HEK293 (cell line): ENCODE results near the gene SAE1.

Experiments
- CTCF ChIA-PET: fragments of 350-600 bp; formaldehyde crosslinking; extraction: SDS; loops from one replicate; lab custom pipeline; 2021; ENCODE audit warnings: antibody characterized with exemption; lab: Yijun Ruan, JAX
- POLR2A ChIA-PET: fragments of 300-600 bp; formaldehyde crosslinking; extraction: SDS; loops from one replicate; lab custom pipeline; 2020; ENCODE audit warnings: antibody characterized with exemption, inconsistent platforms; lab: Yijun Ruan, JAX
- H3K27ac ChIP-seq: fragments of 200-500 bp; sonication (Bioruptor generic); 2 replicates; pipeline ENCODE4 v1.5.1; 2014; ENCODE audit warnings: low read depth, low read length, control low read depth, inconsistent platforms; ENCODE audit errors: extremely low read depth
- H3K36me3 ChIP-seq, 2 experiments: fragments of 200-500 bp in 1 of 2; sonication (Bioruptor generic) in 1 of 2; 1 replicate in 1 of 2; 2 replicates in 1 of 2; pipeline ENCODE4 v1.5.1; 2014 to 2017; ENCODE audit warnings: inconsistent platforms in 2 of 2, low read length in 2 of 2; ENCODE audit not compliant: control insufficient read depth in 2 of 2, insufficient read depth in 1 of 2
- H3K4me1 ChIP-seq: fragments of 200-500 bp; sonication (Bioruptor generic); 2 replicates; pipeline ENCODE4 v1.5.1; 2014; ENCODE audit warnings: mild to moderate bottlenecking, low read length, inconsistent platforms; ENCODE audit not compliant: control insufficient read depth, insufficient read depth
- H3K4me3 ChIP-seq: 2 replicates; pipeline ENCODE4 v1.5.1; 2011; ENCODE audit warnings: low read depth, mild to moderate bottlenecking, control low read depth, low read length, moderate library complexity
- H3K9me3 ChIP-seq: fragments of 200-500 bp; sonication (Bioruptor generic); 2 replicates; pipeline ENCODE4 v1.5.1; 2014; ENCODE audit warnings: low read depth, low read length, inconsistent platforms; ENCODE audit not compliant: control insufficient read depth, insufficient read depth
- GLIS2 ChIP-seq: fragments of 450-650 bp; formaldehyde crosslinking; IDR thresholded peaks from 2 replicates; pipeline ENCODE4 v1.5.1; 2016; ENCODE audit warnings: missing biosample characterization, missing genetic modification characterization
- HIC1 ChIP-seq: fragments of 450-650 bp; formaldehyde crosslinking; IDR thresholded peaks from 2 replicates; pipeline ENCODE4 v1.5.1; 2016; ENCODE audit warnings: missing biosample characterization, missing genetic modification characterization
- KLF10 ChIP-seq: fragments of 450-650 bp; IDR thresholded peaks from 2 replicates; pipeline ENCODE4 v1.5.1; 2018; ENCODE audit warnings: missing biosample characterization, mild to moderate bottlenecking, missing genetic modification characterization
- PRDM10 ChIP-seq: fragments of 450-650 bp; formaldehyde crosslinking; IDR thresholded peaks from 2 replicates; pipeline ENCODE4 v1.5.1; 2016; ENCODE audit warnings: missing biosample characterization, missing genetic modification characterization
- ZFP3 ChIP-seq: fragments of 450-650 bp; formaldehyde crosslinking; IDR thresholded peaks from 2 replicates; pipeline ENCODE4 v1.5.1; 2016; ENCODE audit warnings: low read depth, missing biosample characterization, missing genetic modification characterization
- ZNF449 ChIP-seq: fragments of 450-650 bp; formaldehyde crosslinking; IDR thresholded peaks from 2 replicates; pipeline ENCODE4 v1.5.1; 2017; ENCODE audit warnings: missing biosample characterization, mild to moderate bottlenecking, missing genetic modification characterization, moderate library complexity
- ZNF514 ChIP-seq: fragments of 450-650 bp; formaldehyde crosslinking; IDR thresholded peaks from 2 replicates; pipeline ENCODE4 v1.5.1; 2016; ENCODE audit warnings: missing biosample characterization, missing genetic modification characterization
- ZNF521 ChIP-seq: fragments of 450-650 bp; formaldehyde crosslinking; IDR thresholded peaks from 2 replicates; pipeline ENCODE4 v1.5.1; 2017; ENCODE audit warnings: missing biosample characterization, mild to moderate bottlenecking, missing genetic modification characterization
- ZNF624 ChIP-seq: fragments of 450-650 bp; formaldehyde crosslinking; IDR thresholded peaks from 2 replicates; pipeline ENCODE4 v1.5.1; 2017; ENCODE audit warnings: missing biosample characterization, missing genetic modification characterization
- ZNF707 ChIP-seq: fragments of 450-650 bp; formaldehyde crosslinking; IDR thresholded peaks from 2 replicates; pipeline ENCODE4 v1.5.1; 2016; ENCODE audit warnings: missing biosample characterization, missing genetic modification characterization
- TF ChIP-seq, protein P1 (sequence below): fragments of 450-650 bp; IDR thresholded peaks from 2 replicates; pipeline ENCODE4 v1.5.1; 2018; ENCODE audit warnings: missing biosample characterization, missing genetic modification characterization
- TF ChIP-seq, protein P2 (sequence below): fragments of 450-650 bp; formaldehyde crosslinking; IDR thresholded peaks from 2 replicates; pipeline ENCODE4 v1.5.1; 2016; ENCODE audit warnings: missing biosample characterization, missing genetic modification characterization

Gene SAE1

DNA sequence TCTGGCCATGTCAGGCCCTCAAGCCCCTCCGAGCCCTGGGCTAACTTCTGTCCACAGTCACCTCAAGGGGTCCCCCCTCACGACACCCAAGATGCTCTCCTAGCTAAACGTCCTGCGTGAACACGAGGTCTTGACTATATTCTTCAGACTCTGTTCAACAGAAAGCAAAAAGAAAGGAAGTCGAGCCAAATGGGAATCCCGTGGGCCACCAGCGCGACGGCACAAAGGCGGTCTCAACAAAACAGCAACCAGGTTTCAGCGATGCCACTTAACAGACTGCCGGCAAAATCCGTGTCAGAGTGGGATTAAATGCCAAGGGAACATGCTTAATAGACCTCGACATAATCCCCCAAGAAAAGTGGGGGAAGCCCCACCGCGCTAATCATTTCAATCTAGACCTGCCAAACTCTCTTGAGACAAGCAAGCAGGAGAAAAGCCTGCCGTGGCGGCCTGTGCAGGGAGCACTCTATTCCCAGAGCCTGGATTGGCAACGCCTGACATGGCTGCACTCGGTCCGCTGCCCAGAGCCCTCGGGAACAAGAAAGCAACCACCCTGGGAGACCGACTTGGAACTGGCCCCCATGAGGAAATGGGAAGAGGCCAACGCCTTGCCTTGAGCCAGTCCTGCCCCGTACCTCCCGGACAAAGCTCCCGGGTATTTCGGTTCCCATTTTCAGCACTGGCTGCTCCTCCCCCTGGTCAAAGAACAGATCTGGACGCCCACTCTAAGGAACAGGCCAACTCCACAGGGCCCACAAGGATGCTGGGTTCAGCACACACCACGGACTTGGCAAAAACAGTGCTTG lies 33.0 kb upstream of the SAE1 start:
- CTCF ChIA-PET, result interaction anchor here (1.3 to 1.6 kb wide), 3 partner anchors 18 to 106 kb away, joined by 3 to 5 read pairs (median 4); no protein-coding TSS in a partner anchor

GRCh38 chr19:47098608-47099007 lies 32.0 kb upstream of the SAE1 start:
- POLR2A ChIA-PET, result interaction anchor here (0.7 to 2.4 kb wide), 4 partner anchors 9 to 310 kb away, joined by 3 to 11 read pairs (median 5); partner anchors contain the start of genes SLC1A5 and ZC3H4
- Histone ChIP-seq H3K4me3 (no peak overlapping the region), H3K36me3 (peaks cover 13 to 49% of the 10 kb centered on the region in 2 experiments), H3K9me3 (no peaks in the 10 kb centered on the region), H3K4me1 (no peaks in the 10 kb centered on the region), H3K27ac (no peak overlapping the region)
- TF ChIP-seq ZNF514 (tag by site-specific recombination) (no peak), PRDM10 (tag by site-specific recombination) (peak; percentile 81)
- CTCF ChIA-PET, result interaction anchor here (0.6 to 1.6 kb wide), 8 partner anchors 11 to 364 kb away, joined by 3 to 8 read pairs (median 4); partner anchors contain the start of gene ZC3H4

More for the DNA sequence above, 33.0 kb upstream of the SAE1 start:
- Histone ChIP-seq H3K4me1 (no peaks in the 10 kb centered on the region), H3K27ac (no peak overlapping the region; the same call in 1 of the 2 replicates), H3K9me3 (no peaks in the 10 kb centered on the region), H3K4me3 (no peak overlapping the region), H3K36me3 (peaks cover 23 to 58% of the 10 kb centered on the region in 2 experiments)
- peak; percentile 8; the same call in 1 of the 2 replicates for TF ChIP-seq PRDM10 (tag by site-specific recombination)
- no peak for TF ChIP-seq ZNF521 (tag by site-specific recombination)
- no peak for TF ChIP-seq ZNF707
- POLR2A ChIA-PET, result interaction anchor here (0.7 to 2.4 kb wide), 3 partner anchors 16 to 309 kb away, joined by 3 to 11 read pairs (median 4); partner anchors contain the start of genes SLC1A5 and ZC3H4

- Histone ChIP-seq H3K36me3 (peaks cover 11 to 44% of the 10 kb centered on the region in 2 experiments), H3K27ac (no peak overlapping the region), H3K4me1 (no peaks in the 10 kb centered on the region), H3K9me3 (no peaks in the 10 kb centered on the region), H3K4me3 (no peak overlapping the region)
- ChIA-PET CTCF (interaction anchor here (0.5 to 1.4 kb wide), 6 partner anchors 9 to 87 kb away, joined by 3 to 8 read pairs (median 4); partner anchors contain the start of gene ZC3H4), POLR2A (interaction anchor here (0.6 to 2.4 kb wide), 3 partner anchors 12 to 146 kb away, joined by 6 to 11 read pairs (median 7); partner anchors contain the start of gene ZC3H4)
- TF ChIP-seq, protein P1, sequence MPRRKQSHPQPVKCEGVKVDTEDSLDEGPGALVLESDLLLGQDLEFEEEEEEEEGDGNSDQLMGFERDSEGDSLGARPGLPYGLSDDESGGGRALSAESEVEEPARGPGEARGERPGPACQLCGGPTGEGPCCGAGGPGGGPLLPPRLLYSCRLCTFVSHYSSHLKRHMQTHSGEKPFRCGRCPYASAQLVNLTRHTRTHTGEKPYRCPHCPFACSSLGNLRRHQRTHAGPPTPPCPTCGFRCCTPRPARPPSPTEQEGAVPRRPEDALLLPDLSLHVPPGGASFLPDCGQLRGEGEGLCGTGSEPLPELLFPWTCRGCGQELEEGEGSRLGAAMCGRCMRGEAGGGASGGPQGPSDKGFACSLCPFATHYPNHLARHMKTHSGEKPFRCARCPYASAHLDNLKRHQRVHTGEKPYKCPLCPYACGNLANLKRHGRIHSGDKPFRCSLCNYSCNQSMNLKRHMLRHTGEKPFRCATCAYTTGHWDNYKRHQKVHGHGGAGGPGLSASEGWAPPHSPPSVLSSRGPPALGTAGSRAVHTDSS (tag by site-specific recombination), result no peak
- TF ChIP-seq, protein P2, sequence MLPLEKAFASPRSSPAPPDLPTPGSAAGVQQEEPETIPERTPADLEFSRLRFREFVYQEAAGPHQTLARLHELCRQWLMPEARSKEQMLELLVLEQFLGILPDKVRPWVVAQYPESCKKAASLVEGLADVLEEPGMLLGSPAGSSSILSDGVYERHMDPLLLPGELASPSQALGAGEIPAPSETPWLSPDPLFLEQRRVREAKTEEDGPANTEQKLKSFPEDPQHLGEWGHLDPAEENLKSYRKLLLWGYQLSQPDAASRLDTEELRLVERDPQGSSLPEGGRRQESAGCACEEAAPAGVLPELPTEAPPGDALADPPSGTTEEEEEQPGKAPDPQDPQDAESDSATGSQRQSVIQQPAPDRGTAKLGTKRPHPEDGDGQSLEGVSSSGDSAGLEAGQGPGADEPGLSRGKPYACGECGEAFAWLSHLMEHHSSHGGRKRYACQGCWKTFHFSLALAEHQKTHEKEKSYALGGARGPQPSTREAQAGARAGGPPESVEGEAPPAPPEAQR, result no peak
- no peak for TF ChIP-seq ZNF449 (tag by site-specific recombination)
- no peak for TF ChIP-seq ZNF624 (tag by site-specific recombination)
- TF ChIP-seq ZFP3, result no peak
- TF ChIP-seq KLF10 (tag by site-specific recombination), result no peak
- no peak for TF ChIP-seq GLIS2 (tag by site-specific recombination)
- no peak for TF ChIP-seq HIC1 (tag by site-specific recombination)
Observed at GRCh38 chr19:47099576-47100050, 31.0 kb upstream of the SAE1 start.
